ENCODE data around the gene CPB1.

Gene CPB1

GRCh38 chr3:148816981-148817525, 10.6 kb upstream of the CPB1 start:
- peak overlapping the region; percentile 29; the same call in 1 of the 2 replicates for H3K27ac ChIP-seq
- no peak for TF ChIP-seq CTCF (IDR thresholded peaks at IDR 0.05)

DNA sequence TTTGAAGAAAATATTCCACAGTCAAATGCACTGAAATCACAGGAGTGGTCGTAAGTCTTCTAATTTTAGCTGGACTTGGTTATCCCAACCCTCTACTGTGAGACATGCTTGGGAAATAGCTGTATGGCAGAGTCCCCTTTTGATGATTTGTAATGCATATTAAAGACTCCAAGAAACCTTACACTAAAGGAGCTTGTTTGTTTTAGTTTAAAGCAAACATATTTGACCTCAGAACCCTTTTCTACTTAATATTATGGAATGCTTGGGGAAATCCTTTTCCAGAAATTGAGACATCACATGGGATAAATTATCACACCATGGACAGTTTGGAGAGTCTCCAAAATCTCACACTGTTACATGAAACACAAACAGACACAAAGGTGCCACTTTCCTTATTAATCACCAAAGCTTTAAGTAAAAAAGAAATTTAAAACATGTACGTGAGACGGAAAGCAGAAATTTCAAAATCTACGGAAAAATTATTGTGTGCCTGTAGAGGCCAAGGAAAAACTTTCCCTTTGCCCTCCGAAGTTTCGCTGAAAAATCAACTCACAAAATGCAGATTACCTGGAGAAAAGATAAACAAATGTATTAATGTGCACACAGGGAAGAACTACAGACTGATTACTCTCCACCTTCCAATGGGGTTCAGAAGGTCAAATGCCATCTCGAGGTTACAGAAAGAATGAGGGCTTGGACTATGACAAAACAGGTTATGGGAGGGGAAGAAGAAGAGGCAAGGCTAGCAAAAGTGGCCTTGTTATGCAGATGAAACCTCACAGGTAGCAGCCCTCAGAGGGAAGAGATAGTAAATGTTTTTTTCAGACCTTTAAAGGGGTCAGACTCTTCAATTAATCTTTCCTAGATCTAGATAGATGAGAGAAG, 7.0 kb upstream of the CPB1 start:
- no peak overlapping the region for H3K27ac ChIP-seq
- TF ChIP-seq CTCF (IDR thresholded peaks at IDR 0.05) (no peak), ZFX (IDR thresholded peaks at IDR 0.05; ENCODE audit: borderline replicate concordance) (no peak)

DNA sequence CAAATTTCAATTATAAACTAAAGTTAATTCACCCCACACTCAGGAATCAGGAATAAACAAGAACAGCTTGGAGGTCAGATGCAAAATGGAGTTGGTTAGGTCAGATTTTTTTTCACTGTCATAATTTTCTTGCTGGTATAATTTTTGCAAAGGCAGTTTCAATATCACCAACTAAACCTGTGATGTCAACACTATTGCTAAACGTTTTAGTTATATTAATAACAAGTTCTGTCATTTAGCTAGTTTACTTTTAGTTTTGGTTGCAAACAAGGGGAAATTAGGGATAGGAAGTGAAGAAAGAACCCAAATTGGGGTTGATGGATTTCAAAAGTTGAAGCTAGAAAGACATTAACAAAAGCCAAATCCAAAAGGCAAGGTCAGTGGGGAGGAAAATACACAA, 4.6 kb upstream of the CPB1 start:
- no peak overlapping the region for H3K27ac ChIP-seq
- TF ChIP-seq ZFX (IDR thresholded peaks at IDR 0.05; ENCODE audit: borderline replicate concordance): no peak
- TF ChIP-seq CTCF (IDR thresholded peaks at IDR 0.05): no peak

GRCh38 chr3:148825476-148825875, 2.1 kb upstream of the CPB1 start:
- H3K27ac ChIP-seq: no peak overlapping the region
- no peak for TF ChIP-seq CTCF (IDR thresholded peaks at IDR 0.05)
- no peak for TF ChIP-seq ZFX (IDR thresholded peaks at IDR 0.05; ENCODE audit: borderline replicate concordance)

GRCh38 chr3:148828136-148828690, 602 bp downstream of the CPB1 start:
- H3K27ac ChIP-seq: no peak overlapping the region
- no peak for TF ChIP-seq CTCF (IDR thresholded peaks at IDR 0.05)
- TF ChIP-seq ZFX (IDR thresholded peaks at IDR 0.05; ENCODE audit: borderline replicate concordance): no peak

- H3K27ac ChIP-seq: no peak overlapping the region
- TF ChIP-seq ZFX (IDR thresholded peaks at IDR 0.05; ENCODE audit: borderline replicate concordance) (no peak), CTCF (IDR thresholded peaks at IDR 0.05) (no peak)
These were observed 2.3 kb downstream of the CPB1 start for GRCh38 chr3:148829926-148830325.

- no peak overlapping the region for H3K27ac ChIP-seq
- TF ChIP-seq ZFX (IDR thresholded peaks at IDR 0.05; ENCODE audit: borderline replicate concordance) (no peak), CTCF (IDR thresholded peaks at IDR 0.05) (no peak)
These were observed 5.6 kb downstream of the CPB1 start for GRCh38 chr3:148833223-148833622.
